K562 (cell line): ENCODE results near the gene IRAK2. TPM values are rescaled to one million over a fixed set of nuclear protein-coding genes. Genes with fewer than 3 reads are reported as not detected.

Experiments
- ATF4 ChIP-seq: fragments of 450-650 bp; formaldehyde crosslinking; IDR thresholded peaks from 2 replicates; pipeline ENCODE4 v1.4.0; 2022; ENCODE audit warnings: mild to moderate bottlenecking, moderate library complexity
- CBX3 ChIP-seq, 2 experiments: IDR thresholded peaks; 1 replicate in 1 of 2; 2 replicates in 1 of 2; pipeline ENCODE4 v1.6.1; 2012; ENCODE audit warnings: inconsistent platforms in 2 of 2, low read length in 2 of 2, borderline replicate concordance in 1 of 2, control low read depth in 1 of 2
- CTCF ChIP-seq, 3 experiments: IDR thresholded peaks in 2 of 3; conservative IDR thresholded peaks in 1 of 3; 2 replicates each; pipeline ENCODE4 v1.5.1; 2011 to 2012; ENCODE audit warnings: low read length in 3 of 3, mild to moderate bottlenecking in 3 of 3, control low read depth in 2 of 3, improper control_type of control experiment in 1 of 3, inconsistent platforms in 1 of 3, low read depth in 1 of 3, mixed read lengths in 1 of 3, moderate library complexity in 1 of 3; ENCODE audit not compliant: insufficient read depth in 2 of 3
- DACH1 ChIP-seq: fragments of 450-650 bp; IDR thresholded peaks from 2 replicates; pipeline ENCODE4 v1.6.1; 2018; ENCODE audit not compliant: partially characterized antibody
- E2F4 ChIP-seq: sonication (generic); formaldehyde crosslinking; IDR thresholded peaks from 2 replicates; pipeline ENCODE4 v1.8.0; 2022; ENCODE audit warnings: mild to moderate bottlenecking, low read depth, missing genetic modification reagents
- FUS ChIP-seq: fragments of 200-400 bp; formaldehyde crosslinking; optimal IDR thresholded peaks from 2 replicates; pipeline ENCODE3; 2017; ENCODE audit warnings: low read depth, low read length
- HDAC1 ChIP-seq, 2 experiments: fragments of 450-650 bp; IDR thresholded peaks; 2 replicates each; pipeline ENCODE4 v1.6.1; 2016 to 2017; ENCODE audit warnings: inconsistent platforms in 1 of 2, mild to moderate bottlenecking in 1 of 2, moderate library complexity in 1 of 2
- MIER1 ChIP-seq: fragments of 450-650 bp; IDR thresholded peaks from 2 replicates; pipeline ENCODE4 v1.6.1; 2016; ENCODE audit warnings: antibody characterized with exemption, mild to moderate bottlenecking, low read depth
- PHF8 ChIP-seq: fragments of 200-600 bp; sonication (generic); IDR thresholded peaks from 2 replicates; pipeline ENCODE4 v1.6.1; 2012; ENCODE audit warnings: mixed run types, mild to moderate bottlenecking, inconsistent platforms, low read length, moderate library complexity, borderline replicate concordance
- PPARD ChIP-seq: fragments of 250-450 bp; sonication (Bioruptor Pico); IDR thresholded peaks from 2 replicates; pipeline ENCODE4 v1.8.0; 2022; ENCODE audit warnings: inconsistent platforms, mild to moderate bottlenecking, moderate library complexity
- PRMT5 ChIP-seq: sonication (generic); formaldehyde crosslinking; IDR thresholded peaks from 2 replicates; pipeline ENCODE4 v1.5.0; 2020; ENCODE audit warnings: missing genetic modification reagents
- SPI1 ChIP-seq: IDR thresholded peaks from 2 replicates; pipeline ENCODE4 v1.6.1; 2011; ENCODE audit warnings: low read depth, low read length, control low read depth, borderline replicate concordance
- STAG1 ChIP-seq: sonication (generic); formaldehyde crosslinking; IDR thresholded peaks from 2 replicates; pipeline ENCODE4 v1.5.0; 2020; ENCODE audit warnings: missing genetic modification reagents, borderline replicate concordance
- SUPT5H ChIP-seq: fragments of 450-650 bp; IDR thresholded peaks from 2 replicates; pipeline ENCODE4 v1.6.1; 2016
- TAF9B ChIP-seq: fragments of 450-650 bp; IDR thresholded peaks from 2 replicates; pipeline ENCODE4 v1.6.1; 2018; ENCODE audit warnings: mild to moderate bottlenecking; ENCODE audit not compliant: partially characterized antibody
- TCFL5 ChIP-seq: fragments of 250-450 bp; sonication (Bioruptor Pico); conservative IDR thresholded peaks from 2 replicates; pipeline ENCODE4 v1.6.1; 2021; ENCODE audit warnings: mild to moderate bottlenecking, moderate library complexity, matching md5 sums
- ZNF146 ChIP-seq: IDR thresholded peaks from one replicate; pipeline ENCODE4 v1.6.1; 2018; ENCODE audit warnings: missing compliant biosample characterization; ENCODE audit not compliant: unreplicated experiment
- ZNF561 ChIP-seq: fragments of 450-650 bp; formaldehyde crosslinking; conservative IDR thresholded peaks from 2 replicates; pipeline ENCODE4 v1.4.0; 2020; ENCODE audit warnings: mild to moderate bottlenecking, moderate library complexity
- polyA plus RNA-seq, 8 experiments: library from polyadenylated mRNA; depleted of rRNA in 4 of 8; stranded (reverse) in 5 of 8; unstranded in 3 of 8; fragments of >200 nt; fragmentation: Nextera tagmentation in 2 of 8; fragmentation: Illumina TruSeq in 1 of 8; extraction: Ambion mirVana in 2 of 8; extraction: Trizol in 1 of 8; gene quantifications; 2 replicates each; pipeline versions ENCODE4 v1.2.1 to v1.2.3, GENCODE V29; 2011 to 2014; ENCODE audit warnings: inconsistent platforms in 1 of 8, missing spikeins in 1 of 8
- total RNA-seq, 7 experiments: library from RNA; depleted of rRNA in 6 of 7; stranded (reverse); fragments of >200 nt in 6 of 7; fragmentation: Illumina TruSeq in 2 of 7; extraction: Trizol in 2 of 7; gene quantifications; 2 replicates each; pipeline versions ENCODE4 v1.2.1 to v1.2.3, GENCODE V29; 2011 to 2021; ENCODE audit warnings: low replicate concordance in 1 of 7
- TF ChIP-seq, protein P1 (sequence below): fragments of 250-450 bp; sonication (Bioruptor Pico); IDR thresholded peaks from 2 replicates; pipeline ENCODE4 v1.9.0; 2021; ENCODE audit warnings: mild to moderate bottlenecking
- TF ChIP-seq, protein P2 (sequence below): sonication (generic); formaldehyde crosslinking; IDR thresholded peaks from 2 replicates; pipeline ENCODE4 v1.8.0; 2023; ENCODE audit warnings: mild to moderate bottlenecking, missing genetic modification reagents

IRAK2 gene
- total and polyA plus RNA-seq, 9 of the 15 experiments (the other 6 are each of a cell fraction or from before 2014, with no cell fraction given), result 0.42 to 4.4 (median 2.7) TPM

DNA sequence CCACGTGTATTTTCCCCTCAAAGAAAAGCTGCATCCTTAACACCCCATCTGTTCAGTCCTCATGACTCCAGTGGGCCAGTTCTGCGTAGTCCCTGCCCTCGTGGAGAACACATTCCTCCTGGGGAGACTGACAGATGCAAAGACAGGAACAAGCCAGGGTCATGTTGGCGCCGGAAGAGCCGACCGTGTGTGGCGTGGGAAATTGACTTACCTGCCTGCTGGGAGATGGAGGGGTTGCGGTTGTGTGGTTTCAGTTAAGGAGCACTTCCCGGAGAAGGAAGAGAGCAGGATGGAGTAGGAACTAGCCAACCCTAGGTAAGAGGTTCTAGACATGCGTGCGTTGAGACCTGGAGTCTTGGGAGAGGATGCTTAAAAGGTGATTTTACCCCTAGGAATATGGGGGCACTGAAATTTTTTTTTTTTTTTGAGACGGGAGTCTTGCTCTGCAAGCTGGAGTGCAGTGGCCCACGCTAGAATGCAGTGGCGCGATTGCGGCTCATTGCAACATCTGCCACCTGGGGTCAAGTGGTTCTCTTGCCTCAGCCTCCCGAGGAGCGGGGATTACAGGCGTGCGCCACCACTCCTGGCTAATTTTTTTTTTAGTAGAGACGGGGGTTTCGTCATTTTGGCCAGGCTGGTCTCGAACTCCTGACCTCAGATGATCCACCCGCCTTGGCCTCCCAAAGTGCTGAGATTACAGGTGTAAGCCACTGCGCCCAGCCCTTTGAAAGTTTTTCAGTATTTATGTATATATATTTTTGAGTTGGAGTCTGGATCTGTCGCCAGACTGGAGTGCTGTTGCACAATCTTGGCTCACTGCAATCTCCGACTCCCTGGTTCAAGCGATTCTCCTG is 21.8 kb upstream of the IRAK2 start (continued):
- peak in 1 of 2 experiments; percentile 56; a peak in 1 of 4 replicates for TF ChIP-seq HDAC1 (IDR thresholded peaks at IDR 0.05)
- TF ChIP-seq PPARD, result no peak
- TF ChIP-seq MIER1, result no peak
- TF ChIP-seq E2F4 (CRISPR knock-in tag), result no peak
- no peak for TF ChIP-seq PHF8
- no peak; a peak in 1 of 3 replicates for TF ChIP-seq CBX3 (IDR thresholded peaks at IDR 0.05; ENCODE audit: borderline replicate concordance in 1 of 2, low read length in 2 of 2)
- TF ChIP-seq CTCF (IDR thresholded peaks at IDR 0.05 in 2 of 3, conservative IDR thresholded peaks at IDR 0.05 in 1 of 3; ENCODE audit: insufficient read depth in 2 of 3, low read depth in 1 of 3, low read length in 3 of 3), result no peak
- TF ChIP-seq, protein P1, sequence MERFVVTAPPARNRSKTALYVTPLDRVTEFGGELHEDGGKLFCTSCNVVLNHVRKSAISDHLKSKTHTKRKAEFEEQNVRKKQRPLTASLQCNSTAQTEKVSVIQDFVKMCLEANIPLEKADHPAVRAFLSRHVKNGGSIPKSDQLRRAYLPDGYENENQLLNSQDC (CRISPR knock-in tag), result no peak
- TF ChIP-seq DACH1, result no peak
- TF ChIP-seq, protein P2, sequence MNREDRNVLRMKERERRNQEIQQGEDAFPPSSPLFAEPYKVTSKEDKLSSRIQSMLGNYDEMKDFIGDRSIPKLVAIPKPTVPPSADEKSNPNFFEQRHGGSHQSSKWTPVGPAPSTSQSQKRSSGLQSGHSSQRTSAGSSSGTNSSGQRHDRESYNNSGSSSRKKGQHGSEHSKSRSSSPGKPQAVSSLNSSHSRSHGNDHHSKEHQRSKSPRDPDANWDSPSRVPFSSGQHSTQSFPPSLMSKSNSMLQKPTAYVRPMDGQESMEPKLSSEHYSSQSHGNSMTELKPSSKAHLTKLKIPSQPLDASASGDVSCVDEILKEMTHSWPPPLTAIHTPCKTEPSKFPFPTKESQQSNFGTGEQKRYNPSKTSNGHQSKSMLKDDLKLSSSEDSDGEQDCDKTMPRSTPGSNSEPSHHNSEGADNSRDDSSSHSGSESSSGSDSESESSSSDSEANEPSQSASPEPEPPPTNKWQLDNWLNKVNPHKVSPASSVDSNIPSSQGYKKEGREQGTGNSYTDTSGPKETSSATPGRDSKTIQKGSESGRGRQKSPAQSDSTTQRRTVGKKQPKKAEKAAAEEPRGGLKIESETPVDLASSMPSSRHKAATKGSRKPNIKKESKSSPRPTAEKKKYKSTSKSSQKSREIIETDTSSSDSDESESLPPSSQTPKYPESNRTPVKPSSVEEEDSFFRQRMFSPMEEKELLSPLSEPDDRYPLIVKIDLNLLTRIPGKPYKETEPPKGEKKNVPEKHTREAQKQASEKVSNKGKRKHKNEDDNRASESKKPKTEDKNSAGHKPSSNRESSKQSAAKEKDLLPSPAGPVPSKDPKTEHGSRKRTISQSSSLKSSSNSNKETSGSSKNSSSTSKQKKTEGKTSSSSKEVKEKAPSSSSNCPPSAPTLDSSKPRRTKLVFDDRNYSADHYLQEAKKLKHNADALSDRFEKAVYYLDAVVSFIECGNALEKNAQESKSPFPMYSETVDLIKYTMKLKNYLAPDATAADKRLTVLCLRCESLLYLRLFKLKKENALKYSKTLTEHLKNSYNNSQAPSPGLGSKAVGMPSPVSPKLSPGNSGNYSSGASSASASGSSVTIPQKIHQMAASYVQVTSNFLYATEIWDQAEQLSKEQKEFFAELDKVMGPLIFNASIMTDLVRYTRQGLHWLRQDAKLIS (CRISPR knock-in tag), result no peak; the same call in 1 of the 2 replicates
- TF ChIP-seq ZNF561 (CRISPR knock-in tag), result no peak
- no peak for TF ChIP-seq SPI1
- no peak for TF ChIP-seq FUS
- TF ChIP-seq ATF4, result peak; percentile 95
- no peak for TF ChIP-seq TCFL5 (CRISPR knock-in tag)
- TF ChIP-seq PRMT5 (CRISPR knock-in tag), result peak; percentile 68; the same call in 1 of the 2 replicates
- no peak for TF ChIP-seq STAG1 (CRISPR knock-in tag)
- TF ChIP-seq SUPT5H, result peak; percentile 31; the same call in 1 of the 2 replicates
- TF ChIP-seq ZNF146 (CRISPR knock-in tag), result no peak
- no peak for TF ChIP-seq TAF9B
